ENCODE measurements around the gene ATG101.
"Not testable (repeated sequence)": the region's sequence is repeated elsewhere in the genome, so short reads cannot be mapped to it uniquely, and the experiment has no call there.

Gene ATG101

GRCh38 chr12:52116222-52117125 is 46.7 kb downstream of the ATG101 start:
- DNase-seq = not testable (repeated sequence)

- not testable (repeated sequence) for DNase-seq
Measured at GRCh38 chr12:52117806-52118475, 48.2 kb downstream of the ATG101 start.

- DNase-seq = peak; percentile 36
Measured at GRCh38 chr12:52119398-52120254, 49.8 kb downstream of the ATG101 start.

GRCh38 chr12:52120951-52121823 is 51.4 kb downstream of the ATG101 start:
- no peak for DNase-seq

GRCh38 chr12:52121824-52122539 is 52.2 kb downstream of the ATG101 start:
- DNase-seq = no peak

GRCh38 chr12:52122540-52122871 is 52.7 kb downstream of the ATG101 start:
- DNase-seq = no peak

- DNase-seq = no peak
Measured at GRCh38 chr12:52122904-52123303, 53.1 kb downstream of the ATG101 start.

- no peak for DNase-seq
Measured at GRCh38 chr12:52123487-52124186, 53.9 kb downstream of the ATG101 start.

- peak; percentile 39 for DNase-seq
Measured at GRCh38 chr12:52125476-52125900, 55.7 kb downstream of the ATG101 start.

- DNase-seq = no peak
Measured at GRCh38 chr12:52126050-52126604, 56.3 kb downstream of the ATG101 start.
